Mesenteric fat pad (tissue), 1 donor: ENCODE measurements around the gene RIC8B. TPM values are rescaled to one million over a fixed set of nuclear protein-coding genes. Genes with fewer than 3 reads are reported as not detected.
"Not testable (repeated sequence)": the region's sequence is repeated elsewhere in the genome, so short reads cannot be mapped to it uniquely, and the experiment has no call there.

ENCODE experiments used
- DNase-seq: peaks from one replicate; pipeline ENCODE4 v3.0.0-alpha.2; 2020; ENCODE audit warnings: low spot score
- total RNA-seq: library from RNA; stranded (reverse); fragmentation: NEBNext Ultra II Directional; extraction: Animal tissue kit (Norgen Biotek cat#: 25700); gene quantifications from one replicate; pipeline ENCODE4 v1.2.1, GENCODE V29; 2021
- donor health status: DM: yes; HTN: yes; CAD: no.

RIC8B gene
- total RNA-seq, 1 donor from 2014 or later: 23.3 TPM

DNA sequence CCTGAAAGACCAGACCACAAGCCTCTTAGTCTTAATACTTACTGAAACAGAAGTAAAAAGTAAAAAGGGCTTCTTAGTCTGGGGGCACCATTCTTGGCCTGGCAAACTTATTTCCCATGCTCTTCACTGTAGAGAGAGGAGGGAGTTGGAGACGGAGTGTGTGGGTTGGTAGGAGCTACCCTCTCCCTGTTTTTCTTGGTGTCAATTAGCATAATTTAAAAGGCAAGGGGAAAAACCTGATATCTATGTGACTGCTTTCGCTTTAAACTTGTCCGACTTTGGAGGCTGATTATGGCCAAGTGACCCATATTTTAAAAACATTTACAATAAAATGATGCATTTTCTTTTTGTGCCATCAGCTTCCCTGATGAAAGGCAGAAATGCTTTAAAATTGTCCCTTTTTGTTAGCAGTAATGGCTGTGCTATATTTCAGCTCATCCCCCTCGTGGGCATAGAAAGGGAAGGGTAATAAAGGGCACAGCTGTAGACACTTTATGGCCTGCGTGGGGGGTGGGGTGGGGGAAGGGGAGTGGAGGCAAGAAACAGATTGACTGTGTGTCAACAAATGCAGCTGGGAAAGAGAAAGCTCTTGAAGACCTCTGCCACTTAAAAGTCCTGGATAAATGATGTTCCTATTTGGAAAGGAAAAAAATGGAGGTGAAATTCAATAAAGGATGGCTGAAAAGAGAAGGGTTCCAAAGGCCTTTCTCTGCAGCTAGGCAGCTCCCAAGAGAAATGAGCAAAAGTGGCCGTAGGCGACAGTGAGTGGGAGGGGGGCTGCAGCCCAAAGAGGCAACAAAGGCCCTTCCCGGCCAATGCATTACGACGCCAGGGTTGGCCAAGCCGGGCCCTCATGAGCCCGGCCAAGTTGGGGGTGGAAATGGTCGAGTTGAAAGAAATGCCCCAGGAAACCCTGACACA lies 123.8 kb downstream of the RIC8B start:
- no peak for DNase-seq

DNA sequence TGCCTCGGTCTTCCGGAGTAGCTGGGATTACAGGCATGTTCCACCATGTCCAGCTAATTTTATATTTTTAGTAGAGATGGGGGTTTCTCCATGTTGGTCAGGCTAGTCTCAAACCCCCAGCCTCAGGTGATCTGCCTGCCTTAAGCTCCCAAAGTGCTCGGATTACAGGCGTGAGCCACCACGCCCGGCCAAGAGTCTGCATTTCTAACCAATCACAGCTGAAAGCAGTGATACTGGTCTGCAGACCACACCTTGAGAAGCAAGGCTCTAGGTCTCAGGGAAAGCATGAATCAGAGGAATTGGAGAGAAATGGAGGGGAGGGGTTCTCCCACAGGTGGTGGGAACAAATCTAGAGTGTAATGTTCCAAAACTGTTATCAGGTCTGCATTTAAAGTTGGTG lies 126.1 kb downstream of the RIC8B start:
- no peak for DNase-seq

- DNase-seq: no peak
Measured at GRCh38 chr12:106901276-106901675, 126.8 kb downstream of the RIC8B start.

DNA sequence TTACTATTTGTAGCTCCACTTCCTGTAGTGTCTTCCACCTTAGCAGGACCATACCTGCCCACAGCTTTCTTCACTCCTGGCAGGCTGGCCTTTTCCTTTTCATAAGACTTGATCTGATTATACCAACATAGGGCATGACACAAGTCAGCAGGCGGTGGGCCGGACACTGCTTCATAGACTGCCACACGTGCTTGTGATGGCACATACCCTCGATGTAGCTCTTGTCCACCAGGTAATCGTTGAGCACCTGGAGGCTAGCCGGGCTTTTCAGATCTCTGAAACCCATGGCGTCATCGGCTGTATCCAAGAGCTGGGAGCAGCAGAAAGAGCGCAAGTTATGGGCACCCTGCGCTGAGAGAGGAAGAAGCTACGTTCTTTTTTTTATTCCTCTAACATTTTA lies 127.6 kb downstream of the RIC8B start:
- DNase-seq: no peak

DNA sequence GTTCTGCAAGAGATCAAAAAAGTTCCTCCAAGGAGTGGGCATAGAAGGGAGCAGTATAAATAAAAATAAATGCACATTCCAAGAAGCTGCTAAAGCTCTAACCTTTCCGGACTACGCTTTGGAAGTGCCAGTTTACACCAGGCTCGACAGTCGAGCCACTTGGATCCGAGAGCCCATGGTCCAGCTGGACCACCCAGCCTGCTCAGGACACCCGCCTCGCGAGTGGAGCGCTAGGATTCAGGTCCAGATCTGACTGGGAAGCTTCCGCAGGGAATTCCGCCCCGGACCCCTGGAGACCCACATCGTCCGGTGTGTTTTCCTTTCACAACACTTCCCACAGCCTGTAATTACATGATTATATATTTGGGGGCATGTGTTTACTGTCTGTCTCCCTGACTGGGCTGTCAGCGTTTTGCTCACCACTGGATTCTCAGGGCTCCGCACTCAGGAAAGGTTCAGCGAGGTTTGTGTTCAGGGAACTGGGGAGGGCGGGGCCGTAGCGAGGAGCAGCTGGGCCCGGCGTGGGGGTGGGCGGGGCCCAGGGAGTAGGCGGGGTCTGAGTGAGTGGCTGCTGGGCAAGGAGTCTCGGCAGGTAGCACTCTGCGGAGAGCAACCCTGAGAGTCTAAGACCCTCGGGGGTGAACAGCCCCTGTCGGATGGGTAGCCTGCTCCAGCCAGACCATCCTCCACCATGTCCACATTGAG lies 128.9 kb downstream of the RIC8B start:
- DNase-seq: no peak

DNA sequence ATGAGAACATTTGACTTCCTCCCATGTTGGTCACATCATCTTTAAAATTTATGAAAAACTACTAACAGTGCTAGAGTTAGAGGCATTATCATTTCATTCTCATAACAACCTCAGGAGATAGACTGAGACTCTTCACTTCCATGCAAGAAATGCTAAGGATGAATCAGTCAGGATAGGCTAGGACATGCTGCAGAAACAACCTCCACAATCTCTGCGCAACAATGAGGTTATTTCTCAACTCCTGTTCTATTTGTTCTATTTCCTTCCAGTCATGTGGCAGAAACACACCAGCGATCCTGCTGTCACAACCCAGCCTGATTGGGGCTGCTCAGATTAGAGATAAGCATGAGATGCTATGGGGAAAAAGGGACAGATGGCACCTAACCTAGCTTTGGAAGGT lies 132.2 kb downstream of the RIC8B start:
- no peak for DNase-seq

DNA sequence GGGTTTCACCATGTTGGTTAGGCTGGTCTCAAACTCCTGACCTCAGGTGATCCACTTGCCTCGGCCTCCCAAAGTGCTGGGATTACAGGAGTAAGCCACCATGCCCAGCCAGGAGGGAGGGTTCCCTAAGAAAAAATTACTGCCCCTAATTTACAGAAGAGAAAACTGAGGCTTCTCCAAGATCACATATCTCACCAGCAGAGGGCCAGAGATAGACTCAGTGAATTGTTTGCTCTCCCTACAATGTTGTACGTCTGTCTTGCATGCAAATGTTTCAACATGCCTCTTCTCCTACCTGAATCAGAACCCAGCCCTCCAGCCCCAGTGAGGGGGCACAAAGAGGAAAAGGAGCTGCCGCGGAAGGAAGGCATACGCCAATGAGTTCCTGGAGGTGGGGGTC lies 132.9 kb downstream of the RIC8B start:
- no peak for DNase-seq

DNA sequence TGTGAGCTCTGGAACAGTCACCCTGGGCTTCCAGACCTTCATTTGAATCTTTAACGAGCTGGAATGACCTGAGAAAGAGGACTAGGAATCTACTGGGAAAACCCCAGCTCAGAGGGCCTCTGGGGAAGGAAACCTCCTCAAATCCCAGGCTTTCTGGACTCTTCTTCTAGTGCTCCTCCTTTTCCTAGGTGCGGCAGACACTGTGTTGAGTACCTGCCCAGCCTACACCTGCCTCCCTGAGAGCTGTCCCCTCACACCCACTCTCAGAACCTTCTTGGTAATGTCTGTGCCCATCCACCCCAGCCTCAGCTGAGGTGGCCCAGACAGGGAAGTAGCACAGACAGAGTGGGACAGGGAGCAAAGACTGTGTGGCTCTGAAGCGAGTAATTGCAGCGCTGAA lies 133.4 kb downstream of the RIC8B start:
- no peak for DNase-seq

- DNase-seq: no peak
Measured at GRCh38 chr12:106908561-106908960, 134.1 kb downstream of the RIC8B start.

DNA sequence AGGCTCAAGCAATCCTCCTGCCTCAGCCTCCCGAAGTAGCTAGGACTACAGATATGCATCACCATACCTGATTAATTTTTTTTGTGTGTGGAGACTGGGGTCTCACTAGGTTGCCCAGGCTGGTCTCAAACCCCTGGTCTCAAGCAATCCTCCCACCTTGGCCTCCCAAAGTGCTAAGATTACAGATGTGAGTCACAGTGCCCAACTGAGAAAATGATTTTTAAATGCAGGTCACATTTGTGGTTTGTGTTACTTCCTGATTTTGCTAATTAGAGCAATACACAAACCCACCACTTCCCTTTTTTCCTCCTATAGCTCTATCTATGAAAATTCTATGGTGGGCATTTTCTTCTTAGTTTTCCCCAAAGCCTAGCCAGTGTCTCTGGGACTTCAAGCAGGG lies 135.7 kb downstream of the RIC8B start:
- no peak for DNase-seq

DNA sequence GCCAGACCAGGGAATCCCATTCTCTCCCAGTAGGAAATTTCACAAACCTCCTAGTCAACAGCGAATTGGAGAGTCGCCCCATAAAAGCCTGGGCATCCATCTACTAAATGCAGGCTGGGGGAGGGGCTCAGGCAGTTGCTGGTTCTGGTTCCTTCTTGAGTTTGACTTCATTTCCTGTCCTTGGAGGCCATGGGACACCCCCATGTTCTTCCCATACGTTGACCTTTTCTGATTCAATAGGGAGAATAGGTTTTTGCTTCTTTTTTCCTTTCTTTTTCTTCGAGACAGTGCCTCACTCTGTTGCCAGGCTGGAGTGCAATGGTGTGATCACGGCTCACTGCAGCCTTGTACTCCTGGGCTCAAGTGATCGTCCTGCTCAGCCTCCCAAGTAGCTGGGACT lies 137.1 kb downstream of the RIC8B start:
- no peak for DNase-seq

GRCh38 chr12:106913456-106913855 lies 139.0 kb downstream of the RIC8B start:
- no peak for DNase-seq

GRCh38 chr12:106914796-106915634 lies 140.5 kb downstream of the RIC8B start:
- DNase-seq: no peak

DNA sequence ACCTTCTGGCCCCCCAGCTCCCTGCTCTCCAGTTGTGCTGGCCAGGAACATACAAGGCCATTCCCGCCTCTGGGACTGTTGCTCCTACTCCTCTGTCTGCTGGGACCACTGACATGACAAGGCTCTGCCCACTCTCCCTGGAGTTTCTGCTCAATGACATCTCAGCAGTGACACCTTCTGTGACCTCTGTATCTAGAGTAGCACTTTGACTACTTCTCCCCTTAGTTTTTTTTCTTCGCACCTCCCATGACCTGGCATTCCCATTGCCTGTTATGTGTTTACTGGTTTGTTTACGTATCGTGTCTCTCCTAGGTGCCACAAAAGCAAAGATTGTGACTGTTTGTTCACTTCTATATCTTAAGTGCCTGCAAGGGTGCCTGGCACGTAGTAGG lies 141.1 kb downstream of the RIC8B start:
- DNase-seq: no peak

DNA sequence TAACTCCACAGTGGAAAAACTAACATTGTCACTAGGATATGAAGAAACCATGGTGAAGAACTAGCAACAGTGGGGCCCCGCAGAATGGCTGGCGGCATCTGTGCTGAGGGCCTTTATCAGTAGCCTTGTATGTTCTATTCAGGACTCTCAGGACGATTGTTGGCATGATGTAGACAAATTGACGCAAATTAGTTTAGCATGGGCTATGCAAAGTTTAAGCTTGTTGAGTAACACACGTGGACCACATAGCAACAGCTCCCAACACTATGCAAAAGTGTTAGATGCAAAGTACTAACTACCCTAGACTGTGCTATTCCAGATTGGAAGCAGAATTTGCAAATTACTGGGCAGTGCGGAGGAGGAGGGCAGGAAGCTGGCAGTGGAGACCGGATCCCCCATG lies 143.0 kb downstream of the RIC8B start:
- DNase-seq: no peak

DNA sequence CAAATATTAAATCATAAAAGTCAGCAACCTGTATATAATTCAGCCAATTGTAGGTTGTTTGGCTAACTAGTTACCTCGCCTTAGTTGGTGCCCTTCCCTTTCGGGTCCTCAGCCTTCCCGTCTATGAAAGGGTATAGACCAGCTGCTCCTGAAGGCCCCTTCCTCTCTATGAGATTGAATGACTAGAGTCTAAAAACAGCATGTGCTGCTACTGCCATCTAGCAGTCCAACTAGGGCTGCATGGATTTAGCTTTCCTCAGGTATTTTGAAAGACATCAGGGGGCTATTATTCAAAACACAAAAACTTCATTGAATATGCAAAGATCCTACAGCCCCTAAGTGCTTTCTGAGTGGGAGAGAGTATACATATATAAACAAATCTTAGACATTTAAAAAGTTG lies 144.3 kb downstream of the RIC8B start:
- DNase-seq: no peak

- no peak for DNase-seq
Measured at GRCh38 chr12:106919910-106920544, 145.5 kb downstream of the RIC8B start.

- not testable (repeated sequence) for DNase-seq
Measured at GRCh38 chr12:106921976-106922375, 147.5 kb downstream of the RIC8B start.

DNA sequence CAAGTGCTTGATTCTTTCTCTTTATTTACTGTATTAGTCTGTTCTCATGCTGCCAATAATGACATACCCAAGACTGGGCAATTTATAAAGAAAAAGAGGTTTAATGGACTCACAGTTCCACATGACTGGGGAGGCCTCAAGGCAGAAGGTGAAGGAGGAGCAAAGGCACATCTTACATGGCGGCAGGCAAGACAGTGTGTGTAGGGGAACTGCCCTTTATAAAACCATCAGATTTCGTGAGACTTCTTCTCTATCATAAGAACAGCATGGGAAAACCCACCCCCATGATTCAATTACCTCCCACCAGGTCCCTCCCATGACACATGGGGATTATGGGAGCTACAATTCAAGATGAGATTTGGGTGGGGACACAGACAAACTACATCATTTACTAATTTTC lies 149.1 kb downstream of the RIC8B start:
- DNase-seq: not testable (repeated sequence)

DNA sequence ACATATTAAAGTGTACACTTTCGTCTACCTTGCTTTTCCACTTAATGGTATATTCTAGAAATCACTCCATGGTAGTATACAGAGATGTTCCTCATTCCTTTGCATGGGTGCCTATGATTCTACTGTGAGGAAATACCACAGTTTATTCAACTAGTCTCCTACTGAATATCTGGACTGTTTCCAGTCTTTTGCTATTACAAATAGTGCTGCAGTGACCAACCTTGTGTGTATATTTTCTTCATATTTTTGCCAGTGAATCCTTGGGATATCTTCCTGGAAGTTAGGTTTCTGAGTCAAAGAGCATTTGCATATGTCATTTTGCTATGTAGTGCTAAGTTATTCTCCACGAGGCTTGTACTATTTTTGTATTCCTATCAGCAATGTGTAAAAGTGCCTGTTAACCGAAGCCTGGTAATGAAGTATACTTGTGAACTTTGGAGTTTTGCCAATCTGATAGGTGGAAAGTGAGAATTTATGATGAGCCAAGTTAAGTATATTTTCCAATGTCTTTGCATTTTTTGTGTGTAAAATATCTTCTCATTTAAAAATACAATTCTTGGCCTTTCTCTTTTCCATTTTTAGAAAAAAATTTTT lies 149.9 kb downstream of the RIC8B start:
- no peak for DNase-seq

DNA sequence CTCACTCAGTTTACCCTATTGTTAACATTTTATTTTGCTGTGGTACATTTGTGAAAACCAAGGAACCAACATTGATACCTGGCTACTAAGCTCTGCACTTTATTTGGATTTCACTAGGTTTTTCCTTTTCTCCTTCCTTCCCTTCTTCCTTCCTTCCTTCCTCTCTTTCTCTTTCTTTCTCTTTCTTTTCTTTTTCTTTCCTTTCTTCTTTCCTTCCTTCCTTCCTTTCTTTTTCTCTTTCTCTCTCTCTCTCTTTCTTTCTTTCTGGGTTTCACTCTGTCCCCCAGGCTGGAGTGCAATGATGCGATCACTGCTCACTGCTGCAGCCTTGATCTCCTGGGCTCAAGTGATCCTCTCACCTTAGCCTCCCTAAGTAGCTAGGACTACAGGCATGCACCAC lies 152.2 kb downstream of the RIC8B start:
- DNase-seq: no peak
